Activated T-cell treated with anti-CD3 and anti-CD28 coated beads for 1 hour (primary cell): ENCODE results near the gene DHRS3.
"Not testable (repeated sequence)": the region's sequence is repeated elsewhere in the genome, so short reads cannot be mapped to it uniquely, and the experiment has no call there.

ENCODE experiments used
- DNase-seq: peaks from one replicate; pipeline ENCODE4 v3.0.0-alpha.2; 2020; ENCODE audit warnings: low read depth

Gene DHRS3, protein sequence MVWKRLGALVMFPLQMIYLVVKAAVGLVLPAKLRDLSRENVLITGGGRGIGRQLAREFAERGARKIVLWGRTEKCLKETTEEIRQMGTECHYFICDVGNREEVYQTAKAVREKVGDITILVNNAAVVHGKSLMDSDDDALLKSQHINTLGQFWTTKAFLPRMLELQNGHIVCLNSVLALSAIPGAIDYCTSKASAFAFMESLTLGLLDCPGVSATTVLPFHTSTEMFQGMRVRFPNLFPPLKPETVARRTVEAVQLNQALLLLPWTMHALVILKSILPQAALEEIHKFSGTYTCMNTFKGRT

GRCh38 chr1:12617901-12618660, at the start of gene DHRS3:
TSS of gene DHRS3 (minus strand) at chr1:12618210. CDS start at chr1:12617348, 862 bp downstream.
- DNase-seq = peak; percentile 51

- no peak for DNase-seq
These were observed 48.2 kb upstream of the DHRS3 start for GRCh38 chr1:12666141-12666735.

DNA sequence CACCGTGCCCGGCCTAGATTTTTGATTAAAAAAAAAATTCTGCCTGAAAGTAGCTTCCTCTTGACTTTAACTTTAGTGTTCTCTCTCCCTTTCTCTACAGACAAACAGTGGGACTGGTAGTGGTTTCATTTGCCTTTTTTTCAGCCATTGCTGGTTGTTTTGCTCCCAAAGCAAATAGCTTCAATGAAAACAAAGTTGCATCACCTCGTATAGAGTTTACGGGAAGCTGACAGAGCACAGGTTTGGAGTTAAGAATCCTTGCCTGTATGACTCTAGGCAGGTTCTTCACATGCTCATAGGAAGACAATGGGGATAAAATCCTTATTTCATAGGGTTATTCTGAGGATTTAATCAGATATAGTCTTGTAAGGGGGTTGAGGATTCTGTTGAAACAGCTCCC, 47.5 kb upstream of the DHRS3 start:
- no peak for DNase-seq

DNA sequence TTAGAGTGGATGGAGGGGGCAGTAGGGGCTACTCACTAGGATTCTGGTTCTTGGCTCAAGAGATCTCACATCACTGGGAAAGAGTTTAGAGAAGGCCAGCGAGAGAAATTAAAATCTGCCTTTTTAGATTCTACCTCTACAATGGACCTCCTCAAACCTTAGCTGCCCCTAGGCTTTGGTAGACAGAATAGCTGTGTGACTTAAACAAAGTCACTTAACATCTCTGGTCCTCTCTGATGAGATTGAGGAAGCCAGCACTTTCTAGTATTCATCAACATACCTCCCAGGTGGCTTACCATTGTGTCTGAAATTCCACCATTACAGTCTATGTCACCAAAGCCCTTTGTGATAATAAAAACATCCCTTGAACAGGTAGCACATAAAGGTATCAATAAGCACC, 44.5 kb upstream of the DHRS3 start:
- DNase-seq = no peak

DNA sequence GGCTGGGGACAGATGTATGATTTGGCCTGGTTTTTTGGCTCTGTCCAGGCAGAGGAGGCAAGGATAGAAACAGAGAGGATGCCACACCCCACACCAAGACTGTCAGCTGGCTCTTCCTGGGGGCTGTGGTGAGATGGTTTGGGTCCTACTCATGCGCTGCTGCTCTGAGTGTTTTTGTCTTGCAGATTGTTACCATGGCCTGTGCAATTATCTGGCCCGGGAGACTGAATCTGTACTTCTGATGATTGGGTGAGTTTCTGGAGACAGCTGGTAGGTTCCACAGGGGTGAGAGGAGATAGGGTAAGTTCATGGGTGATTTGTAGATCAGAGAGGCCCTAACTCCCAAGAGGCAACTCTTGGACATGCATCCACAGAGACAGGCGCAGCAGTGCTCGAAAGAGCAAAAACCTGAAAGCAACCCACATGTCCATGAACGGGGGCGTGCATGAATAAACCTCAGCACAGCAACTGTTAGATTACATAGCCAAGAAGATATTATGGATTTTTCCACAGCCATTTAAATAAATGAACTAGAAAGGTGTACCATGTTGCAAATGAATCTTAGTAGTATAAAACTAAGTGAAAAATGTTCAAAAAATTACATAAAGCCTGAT, 43.7 kb upstream of the DHRS3 start:
- DNase-seq = no peak

DNA sequence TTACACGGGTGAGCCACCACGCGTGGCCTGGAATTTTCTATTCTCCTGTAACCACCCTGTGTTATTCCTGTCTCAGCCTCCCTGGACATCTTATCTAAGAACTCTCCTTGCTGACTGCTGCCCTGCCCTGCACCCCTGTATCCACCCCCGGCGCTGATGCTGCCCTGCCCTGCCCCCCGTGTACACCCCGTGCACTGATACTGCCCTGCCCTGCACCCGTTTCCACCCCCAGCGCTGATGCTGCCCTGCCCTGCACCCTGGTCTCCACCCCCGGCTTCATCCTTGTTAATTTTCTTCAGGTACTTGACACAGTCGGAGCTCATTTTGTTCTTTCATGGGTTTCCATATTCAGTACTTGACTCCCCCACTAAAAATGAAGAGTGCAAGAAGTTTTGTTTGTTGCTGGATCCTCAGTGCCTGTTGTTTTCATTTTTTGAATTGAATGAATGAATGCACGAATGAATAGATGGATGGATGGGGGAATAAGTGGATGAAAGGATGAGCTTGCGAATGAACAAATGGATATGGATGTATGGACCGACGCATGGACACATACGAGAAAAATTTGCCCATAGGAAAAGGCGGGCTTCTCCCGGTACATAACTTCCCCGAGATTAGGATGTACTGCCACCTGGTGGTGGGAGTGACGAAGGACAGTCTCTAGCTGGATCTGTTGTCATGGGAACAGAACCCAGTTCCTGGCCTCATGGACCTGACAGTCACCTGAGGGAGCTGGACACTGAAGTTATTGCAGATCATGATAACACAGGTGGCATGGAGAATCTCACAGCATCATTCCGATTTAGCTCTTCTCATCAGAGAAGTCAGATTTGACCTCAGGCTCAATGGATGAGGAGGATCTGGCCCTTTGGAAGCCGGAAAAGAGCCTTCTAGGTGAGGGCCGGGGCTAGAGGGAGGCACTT, 40.8 kb upstream of the DHRS3 start:
- peak; percentile 57 for DNase-seq

DNA sequence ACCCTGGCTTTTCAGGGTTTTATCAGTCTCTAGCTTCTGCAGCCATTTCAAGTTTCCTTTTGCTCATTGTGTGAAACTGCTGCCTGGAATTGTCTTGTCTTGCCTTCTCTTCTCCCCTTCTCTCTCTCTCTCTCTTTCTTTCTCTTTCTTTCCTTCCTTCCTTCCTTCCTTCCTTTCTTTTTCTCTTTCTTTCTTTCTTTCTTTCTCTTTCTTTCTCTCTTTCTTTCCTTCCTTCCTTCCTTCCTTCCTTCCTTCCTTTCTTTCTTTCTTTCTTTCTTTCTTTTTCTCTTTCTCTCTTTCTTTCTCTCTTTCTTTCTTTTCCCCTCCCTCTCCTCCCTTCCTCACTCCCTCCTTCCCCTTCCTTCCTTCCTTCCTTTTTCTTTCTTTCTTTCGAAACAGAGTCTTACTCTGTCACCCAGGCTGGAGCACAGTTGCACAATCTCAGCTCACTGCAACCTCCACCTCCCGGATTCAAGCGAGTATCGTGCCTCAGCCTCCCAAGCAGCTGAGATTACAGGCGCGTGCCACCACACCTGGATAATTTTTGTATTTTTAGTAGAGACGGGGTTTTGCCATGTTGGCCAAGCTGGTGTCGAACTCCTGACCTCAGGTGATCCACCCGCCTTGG, 40.0 kb upstream of the DHRS3 start:
- DNase-seq = not testable (repeated sequence)

DNA sequence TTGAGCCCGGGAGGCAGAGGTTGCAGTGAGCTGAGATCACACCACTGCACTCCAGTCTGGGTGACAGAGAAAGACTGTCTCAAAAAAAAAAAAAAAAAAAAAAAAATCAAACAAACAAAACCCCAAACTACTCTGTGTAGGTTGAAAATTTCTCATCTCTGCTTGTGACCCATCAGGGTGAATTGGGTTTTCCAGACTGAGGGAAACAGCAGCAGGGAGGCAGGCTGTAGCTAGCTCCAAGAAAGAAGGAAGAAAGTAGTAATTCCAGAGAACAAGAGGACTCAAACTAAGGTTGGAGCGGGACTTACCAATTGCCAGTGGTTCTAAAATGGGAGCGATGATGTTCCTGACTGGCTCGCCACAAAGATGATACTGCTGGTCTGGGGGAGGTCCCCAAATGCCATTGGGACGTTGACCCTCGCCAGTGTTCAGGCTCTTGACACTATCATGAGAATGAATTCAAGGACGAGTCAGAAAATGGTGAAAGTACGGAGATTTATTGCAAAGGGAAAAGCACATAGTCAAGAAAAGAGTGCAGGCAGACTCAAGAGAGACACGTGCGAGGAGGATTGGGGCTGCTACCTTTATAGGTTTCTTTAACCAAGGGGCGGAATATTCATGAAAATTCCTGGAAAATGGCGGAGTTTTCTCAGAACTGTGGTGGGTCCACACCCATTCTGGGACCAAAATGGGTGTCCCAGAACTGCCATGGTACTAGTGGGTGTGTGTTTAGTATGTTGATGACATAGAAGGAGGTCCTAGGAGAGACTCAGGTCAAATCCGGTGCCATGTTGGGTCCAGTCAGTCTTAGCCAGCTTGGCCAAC, 39.3 kb upstream of the DHRS3 start:
- DNase-seq = no peak

- no peak for DNase-seq
These were observed 38.6 kb upstream of the DHRS3 start for GRCh38 chr1:12656575-12656974.

DNA sequence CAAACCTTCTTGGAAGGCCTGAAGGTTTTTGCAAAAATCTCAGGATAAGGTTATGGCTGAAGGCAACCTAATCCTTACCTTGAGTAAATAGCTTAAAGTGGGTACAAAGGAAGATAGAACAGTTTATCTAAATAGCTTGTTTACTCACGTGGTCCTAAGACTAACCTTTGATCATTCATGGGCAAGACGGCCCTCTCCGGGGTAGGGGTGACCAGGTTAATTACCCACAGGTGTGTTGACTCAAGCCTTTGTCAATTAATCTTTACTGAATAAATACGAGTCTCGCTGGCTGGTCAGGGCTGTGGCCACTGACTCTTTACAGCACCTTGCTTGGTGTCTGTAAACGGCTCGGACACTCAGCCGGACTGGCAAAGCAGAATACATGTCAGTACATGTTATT, 36.6 kb upstream of the DHRS3 start:
- no peak for DNase-seq

DNA sequence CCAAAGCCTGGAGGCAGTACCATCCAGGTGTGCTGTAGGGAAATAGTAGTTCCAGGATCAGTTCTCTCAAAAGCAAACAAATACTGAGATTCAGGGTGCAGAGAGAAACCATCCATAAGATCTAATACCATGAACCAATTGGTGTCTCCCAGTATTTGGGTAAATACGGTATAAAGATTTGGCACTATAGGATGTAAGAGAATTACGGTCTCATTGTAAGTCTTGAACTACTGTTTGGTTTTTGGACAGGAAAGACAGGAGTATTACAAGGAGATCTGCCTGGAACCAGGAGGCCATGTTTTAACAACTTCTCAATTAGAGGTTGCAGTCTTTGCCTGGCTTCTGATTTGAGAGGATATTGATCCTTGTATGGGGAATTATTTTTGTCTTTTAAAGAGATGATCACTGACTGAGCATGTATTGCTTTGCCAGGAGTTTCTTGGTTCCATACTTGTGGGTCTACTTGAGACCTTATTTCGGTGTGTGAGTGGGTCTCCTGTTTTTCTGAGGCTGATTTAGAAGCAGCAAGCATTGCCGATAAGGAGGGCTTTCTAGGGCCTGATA, 36.1 kb upstream of the DHRS3 start:
- DNase-seq = no peak

DNA sequence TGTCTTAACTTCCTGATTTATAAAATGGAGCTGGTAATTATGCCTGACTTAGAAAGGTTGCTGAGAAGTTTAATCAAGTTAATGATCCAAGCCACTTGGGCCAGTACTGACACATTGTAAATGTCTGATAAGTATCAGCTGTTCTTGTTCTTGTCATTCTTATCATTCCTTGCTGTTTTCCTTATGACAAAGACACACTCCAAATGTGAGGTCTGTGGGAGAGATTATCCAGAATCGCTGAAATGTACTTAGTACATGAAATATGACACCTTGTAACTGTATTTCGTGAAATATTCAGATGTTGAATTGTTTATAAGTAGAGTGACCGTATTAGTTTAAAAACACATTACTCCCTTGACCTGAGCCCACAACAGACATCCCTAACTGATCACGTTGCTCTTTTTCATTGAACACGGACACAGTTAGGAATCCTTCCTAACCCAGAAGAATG, 32.0 kb upstream of the DHRS3 start:
- no peak for DNase-seq

GRCh38 chr1:12648741-12649140, 30.7 kb upstream of the DHRS3 start:
- DNase-seq = no peak

DNA sequence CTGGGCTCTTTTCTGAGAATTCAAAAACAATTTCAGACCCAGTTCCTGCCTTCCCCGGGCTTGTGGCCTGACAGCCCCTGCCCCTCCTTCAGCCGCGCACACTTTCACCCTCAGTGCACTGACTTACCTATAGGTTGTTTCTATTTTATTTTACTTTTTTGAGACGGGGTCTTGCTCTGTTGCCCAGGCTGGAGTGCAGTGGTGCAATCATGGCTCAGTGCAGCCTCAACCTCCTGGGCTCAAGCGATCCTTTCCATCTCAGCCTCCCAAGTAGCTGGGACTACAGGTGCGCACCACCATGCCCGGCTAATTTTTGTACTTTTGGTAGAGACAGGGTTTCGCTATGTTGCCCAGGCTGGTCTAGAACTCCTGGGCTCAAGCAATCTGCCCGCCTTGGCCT, 27.4 kb upstream of the DHRS3 start:
- not testable (repeated sequence) for DNase-seq

DNA sequence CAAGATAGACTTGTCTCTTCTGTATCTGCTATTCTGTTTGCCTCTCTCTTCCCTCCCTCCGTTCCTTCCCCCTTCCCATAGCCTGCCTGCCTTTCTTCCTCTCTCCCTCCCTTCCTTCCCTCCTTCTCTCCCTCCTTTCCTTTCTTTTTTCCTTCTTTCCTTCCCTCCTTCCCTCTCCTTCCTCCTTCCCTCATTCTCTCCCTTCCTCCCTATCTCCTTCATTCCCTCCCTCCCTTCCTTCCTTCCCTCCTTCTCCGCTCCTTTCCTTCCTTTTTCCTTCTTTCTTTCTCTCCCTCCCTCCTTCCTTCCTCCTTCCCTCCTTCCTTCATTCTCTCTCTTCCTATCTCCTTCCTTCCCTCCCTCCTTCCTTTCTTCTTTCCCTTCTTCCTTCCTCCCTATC, 26.8 kb upstream of the DHRS3 start:
- DNase-seq = no peak

DNA sequence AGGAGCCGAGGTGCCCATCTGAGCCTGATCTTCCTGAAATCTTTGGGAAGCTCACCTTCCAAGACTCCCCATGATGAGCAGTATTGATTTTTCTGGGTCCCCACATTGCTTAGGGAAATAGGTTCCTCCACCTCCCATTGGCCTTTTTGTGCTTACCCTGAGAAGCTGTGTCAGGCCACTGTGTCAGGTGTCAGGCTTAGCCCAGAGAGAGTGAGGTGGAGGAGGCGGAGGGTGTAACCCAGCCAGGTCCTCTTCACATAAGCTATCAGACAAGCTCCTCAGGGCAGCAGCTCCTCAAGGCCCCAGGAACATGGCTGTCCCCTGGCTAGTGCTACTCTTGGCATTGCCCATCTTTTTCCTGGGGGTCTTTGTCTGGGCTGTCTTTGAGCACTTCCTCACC, 26.2 kb upstream of the DHRS3 start:
- DNase-seq = no peak

DNA sequence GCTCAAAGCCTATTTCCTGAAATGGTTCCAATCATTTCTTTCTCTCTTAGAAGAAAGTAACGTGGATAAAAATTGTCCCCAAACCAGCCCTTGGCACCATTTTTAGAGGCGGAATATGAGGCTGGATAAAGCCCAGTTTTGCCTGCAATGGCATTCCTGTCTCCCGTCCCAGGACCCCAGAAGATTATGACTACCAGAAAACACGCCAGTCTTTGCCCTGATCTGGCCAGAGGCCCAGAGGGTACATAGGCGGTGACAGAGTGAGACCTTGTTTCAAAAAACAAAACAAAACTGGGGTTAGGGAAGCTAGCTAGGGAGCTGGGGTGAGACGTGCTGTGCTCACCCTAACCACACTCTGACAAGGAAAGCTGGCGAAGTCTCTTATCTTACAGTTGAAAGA, 25.8 kb upstream of the DHRS3 start, which contains the start of gene AADACL4:
AADACL4 (plus strand) TSS at position 301 of the 400 bp plus-strand sequence. CDS start 462 bp downstream, outside the sequence.
- no peak for DNase-seq

GRCh38 chr1:12643079-12643478, 25.1 kb upstream of the DHRS3 start:
- no peak for DNase-seq

GRCh38 chr1:12640958-12641272, 22.9 kb upstream of the DHRS3 start:
- DNase-seq = no peak
